Progenitor cell of endocrine pancreas (in vitro differentiated cells): Measurements from ENCODE around the gene SATB2. TPM values are rescaled to one million over a fixed set of nuclear protein-coding genes. Genes with fewer than 3 reads are reported as not detected.

ENCODE experiments used
- DNase-seq: peaks from one replicate; pipeline ENCODE4 v3.0.0; 2021; ENCODE audit warnings: low spot score; ENCODE audit not compliant: unreplicated experiment
- H3K27ac Mint-ChIP-seq: 2 replicates; pipeline ENCODE4 v1.8.0; 2021; ENCODE audit warnings: mild to moderate bottlenecking, moderate library complexity, mixed read lengths
- H3K27me3 Mint-ChIP-seq: 2 replicates; pipeline ENCODE4 v1.8.0; 2021; ENCODE audit warnings: mixed read lengths
- H3K36me3 Mint-ChIP-seq: 2 replicates; pipeline ENCODE4 v1.8.0; 2022; ENCODE audit warnings: mixed read lengths; ENCODE audit not compliant: insufficient read depth
- H3K4me1 Mint-ChIP-seq: 2 replicates; pipeline ENCODE4 v1.8.0; 2021; ENCODE audit warnings: low read depth, mixed read lengths
- H3K4me3 Mint-ChIP-seq: 2 replicates; pipeline ENCODE4 v1.8.0; 2021; ENCODE audit warnings: low read depth, mild to moderate bottlenecking, moderate library complexity, mixed read lengths
- H3K9me3 Mint-ChIP-seq: 2 replicates; pipeline ENCODE4 v1.8.0; 2021; ENCODE audit warnings: low read depth, mixed read lengths
- total RNA-seq: library from RNA; stranded (reverse); gene quantifications from 2 replicates; pipeline ENCODE4 v1.2.1, GENCODE V29; 2021
- TF ChIP-seq, protein P1 (sequence below): fragments of 200-600 bp; sonication (generic); IDR thresholded peaks from one replicate; pipeline ENCODE4 v1.5.0; 2021; ENCODE audit warnings: antibody characterized with exemption, mild to moderate bottlenecking; ENCODE audit not compliant: unreplicated experiment

Gene SATB2
- total RNA-seq, 1 donor from 2014 or later: 4.4 TPM

DNA sequence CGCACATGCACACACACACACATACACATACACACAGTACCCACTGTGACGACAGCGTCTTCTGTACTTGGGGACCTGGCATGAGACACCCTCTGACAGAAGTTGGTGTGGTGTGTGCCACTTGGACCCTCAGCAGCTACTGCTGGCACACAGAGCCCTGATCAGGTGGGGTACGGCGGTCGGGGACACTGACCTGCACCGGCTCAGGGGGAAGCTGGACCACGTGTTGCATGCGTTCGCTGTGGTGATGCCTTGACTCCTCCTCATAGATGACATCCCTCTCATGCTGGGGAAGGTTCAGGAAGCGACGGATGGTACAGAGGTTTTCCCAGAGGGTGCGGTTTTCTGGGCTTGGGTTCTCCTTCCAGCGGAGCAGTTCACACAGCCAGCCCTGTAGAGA, 149.2 kb downstream of the SATB2 start:
- TF ChIP-seq, protein P1, sequence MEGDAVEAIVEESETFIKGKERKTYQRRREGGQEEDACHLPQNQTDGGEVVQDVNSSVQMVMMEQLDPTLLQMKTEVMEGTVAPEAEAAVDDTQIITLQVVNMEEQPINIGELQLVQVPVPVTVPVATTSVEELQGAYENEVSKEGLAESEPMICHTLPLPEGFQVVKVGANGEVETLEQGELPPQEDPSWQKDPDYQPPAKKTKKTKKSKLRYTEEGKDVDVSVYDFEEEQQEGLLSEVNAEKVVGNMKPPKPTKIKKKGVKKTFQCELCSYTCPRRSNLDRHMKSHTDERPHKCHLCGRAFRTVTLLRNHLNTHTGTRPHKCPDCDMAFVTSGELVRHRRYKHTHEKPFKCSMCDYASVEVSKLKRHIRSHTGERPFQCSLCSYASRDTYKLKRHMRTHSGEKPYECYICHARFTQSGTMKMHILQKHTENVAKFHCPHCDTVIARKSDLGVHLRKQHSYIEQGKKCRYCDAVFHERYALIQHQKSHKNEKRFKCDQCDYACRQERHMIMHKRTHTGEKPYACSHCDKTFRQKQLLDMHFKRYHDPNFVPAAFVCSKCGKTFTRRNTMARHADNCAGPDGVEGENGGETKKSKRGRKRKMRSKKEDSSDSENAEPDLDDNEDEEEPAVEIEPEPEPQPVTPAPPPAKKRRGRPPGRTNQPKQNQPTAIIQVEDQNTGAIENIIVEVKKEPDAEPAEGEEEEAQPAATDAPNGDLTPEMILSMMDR: no peak
- Mint-ChIP-seq H3K4me3 (no peak overlapping the region), H3K27me3 (no peaks in the 10 kb centered on the region), H3K9me3 (no peaks in the 10 kb centered on the region), H3K27ac (no peak overlapping the region), H3K36me3 (no peaks in the 10 kb centered on the region), H3K4me1 (no peaks in the 10 kb centered on the region)
- DNase-seq: no peak

DNA sequence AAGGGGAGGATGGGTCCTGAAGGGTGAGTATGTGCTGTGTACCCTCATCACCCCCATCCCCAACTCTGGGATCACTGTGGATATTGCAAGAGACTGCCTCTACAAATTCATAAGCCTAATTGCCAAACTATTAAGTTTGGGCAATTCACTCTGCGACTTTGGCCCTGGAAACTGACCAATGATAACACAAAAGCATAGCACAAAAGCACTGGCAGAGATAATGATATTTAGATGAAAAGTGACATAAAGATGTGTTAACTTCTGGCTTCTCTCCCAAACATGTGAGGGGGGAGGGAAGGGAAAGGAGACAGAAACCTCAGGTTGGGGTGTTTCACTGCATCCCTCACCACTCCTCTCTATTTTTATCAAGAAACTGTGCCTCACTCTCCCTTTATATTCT, 150.3 kb downstream of the SATB2 start:
- Mint-ChIP-seq H3K9me3 (no peaks in the 10 kb centered on the region), H3K4me1 (no peaks in the 10 kb centered on the region), H3K4me3 (no peak overlapping the region), H3K27ac (no peak overlapping the region), H3K36me3 (no peaks in the 10 kb centered on the region), H3K27me3 (no peaks in the 10 kb centered on the region)
- TF ChIP-seq, protein P1: no peak
- DNase-seq: no peak

DNA sequence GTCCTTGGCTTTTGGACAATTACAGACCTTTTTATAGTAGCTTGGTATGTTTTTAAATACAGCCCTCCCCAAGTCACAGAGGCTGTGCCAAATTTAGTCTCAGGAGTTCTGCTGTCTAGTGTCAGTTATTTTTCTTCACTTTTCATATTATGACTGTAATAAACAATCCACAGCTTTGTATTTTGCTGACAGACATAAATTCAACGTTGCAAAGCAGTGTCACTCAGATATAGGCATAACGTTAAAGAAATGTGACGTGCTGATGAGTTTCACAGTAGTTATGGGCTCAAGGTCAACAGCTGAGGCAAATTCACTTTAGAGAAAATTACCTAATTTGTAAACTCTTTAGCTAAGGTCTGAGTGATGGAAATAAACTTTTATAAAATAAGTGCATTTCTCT, 151.6 kb downstream of the SATB2 start:
- Mint-ChIP-seq H3K4me3 (no peak overlapping the region), H3K36me3 (no peaks in the 10 kb centered on the region), H3K27me3 (no peaks in the 10 kb centered on the region), H3K9me3 (no peaks in the 10 kb centered on the region), H3K27ac (no peak overlapping the region), H3K4me1 (no peaks in the 10 kb centered on the region)
- TF ChIP-seq, protein P1: no peak
- DNase-seq: no peak

DNA sequence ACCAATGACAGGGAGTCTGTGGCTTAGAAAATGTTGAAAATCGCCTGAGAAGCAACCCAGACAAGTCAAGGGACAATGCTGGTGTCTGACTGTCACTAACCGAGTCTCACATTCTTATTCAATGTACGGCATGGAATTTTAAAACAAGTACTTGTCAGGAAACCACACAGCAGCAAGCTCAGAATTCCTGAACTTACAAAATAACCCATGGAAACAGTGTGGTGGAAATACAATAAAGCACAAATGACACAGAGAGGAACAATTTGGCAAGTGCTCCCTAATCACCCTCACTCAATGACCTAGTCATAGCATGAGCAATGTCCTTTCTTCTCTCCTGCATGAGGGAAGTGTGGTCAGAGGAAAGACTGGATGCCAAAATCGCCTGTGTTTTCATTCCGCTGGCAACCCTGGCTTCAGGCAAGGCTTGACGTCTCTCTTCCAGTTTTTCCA, 154.0 kb downstream of the SATB2 start:
- no peak for DNase-seq

DNA sequence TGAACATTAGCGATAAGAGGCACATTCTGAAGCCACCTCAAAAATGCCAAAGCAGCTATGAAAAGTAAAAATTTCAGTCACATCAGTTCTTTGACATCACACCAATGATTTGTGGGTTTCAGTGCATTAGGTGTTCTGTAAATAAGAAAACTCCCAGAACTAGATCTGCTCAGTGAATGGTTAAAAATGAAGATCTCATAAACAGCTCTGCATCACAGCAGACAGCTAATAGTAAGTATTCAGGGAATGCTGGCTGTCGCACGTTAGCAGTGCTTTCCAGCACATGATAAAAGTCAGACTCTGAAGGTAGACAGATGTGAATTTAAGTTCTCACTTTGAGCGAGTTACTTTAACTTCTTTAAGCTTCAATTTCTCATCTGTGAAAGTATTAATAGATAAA, 154.9 kb downstream of the SATB2 start:
- Mint-ChIP-seq H3K4me1 (no peaks in the 10 kb centered on the region), H3K4me3 (no peak overlapping the region), H3K27me3 (no peaks in the 10 kb centered on the region), H3K9me3 (no peaks in the 10 kb centered on the region), H3K27ac (no peak overlapping the region), H3K36me3 (no peaks in the 10 kb centered on the region)
- TF ChIP-seq, protein P1: no peak
- DNase-seq: no peak

More for the DNA sequence above, 154.0 kb downstream of the SATB2 start:
- no peaks in the 10 kb centered on the region for H3K27me3 Mint-ChIP-seq
- no peak overlapping the region for H3K4me3 Mint-ChIP-seq
- no peaks in the 10 kb centered on the region for H3K36me3 Mint-ChIP-seq
- H3K4me1 Mint-ChIP-seq: no peaks in the 10 kb centered on the region
- H3K27ac Mint-ChIP-seq: no peak overlapping the region
- TF ChIP-seq, protein P1: no peak
- H3K9me3 Mint-ChIP-seq: no peaks in the 10 kb centered on the region
